ENCODE results near the gene HOXB2. TPM values are rescaled to one million over a fixed set of nuclear protein-coding genes. Genes with fewer than 3 reads are reported as not detected.

The HOXB2 gene
- total and polyA plus RNA-seq, 9 of the 15 experiments (the other 6 are each of a cell fraction or from before 2014, with no cell fraction given) = 2.1 to 97.7 (median 21.2) TPM

GRCh38 chr17:48571024-48571818 is 26.3 kb upstream of the HOXB2 start (continued):
- no peak for TF ChIP-seq ZNF518B (CRISPR knock-in tag; IDR thresholded peaks at IDR 0.05)
- TF ChIP-seq ZFP36 (IDR thresholded peaks at IDR 0.05; ENCODE audit: low read depth, low read length, partially characterized antibody) = no peak
- no peak for TF ChIP-seq FOXA3 (CRISPR knock-in tag; conservative IDR thresholded peaks at IDR 0.05 in 1 of 2, IDR thresholded peaks at IDR 0.05 in 1 of 2)
- TF ChIP-seq CREM (IDR thresholded peaks at IDR 0.05; ENCODE audit: low read depth) = no peak
- no peak for TF ChIP-seq FIP1L1 (IDR thresholded peaks at IDR 0.05; ENCODE audit: low read depth, low read length, poor library complexity, severe bottlenecking)
- no peak for TF ChIP-seq ZNF232 (CRISPR knock-in tag; IDR thresholded peaks at IDR 0.05)
- no peak for TF ChIP-seq ATF7 (IDR thresholded peaks at IDR 0.05)
- no peak for TF ChIP-seq ZNF561 (CRISPR knock-in tag; conservative IDR thresholded peaks at IDR 0.05)
- no peak for TF ChIP-seq MAFK (IDR thresholded peaks at IDR 0.05; ENCODE audit: low read length)
- no peak for TF ChIP-seq HDAC1 (IDR thresholded peaks at IDR 0.05)
- TF ChIP-seq PKNOX1 (IDR thresholded peaks at IDR 0.05) = peak; percentile 51; the same call in 1 of the 2 replicates
- TF ChIP-seq WHSC1 (IDR thresholded peaks at IDR 0.05; ENCODE audit: low read length) = no peak
- no peak for TF ChIP-seq PURB (CRISPR knock-in tag; IDR thresholded peaks at IDR 0.05; ENCODE audit: low read depth)
- TF ChIP-seq ESRRA (IDR thresholded peaks at IDR 0.05; ENCODE audit: borderline replicate concordance, low read depth) = no peak
- TF ChIP-seq PRMT5 (CRISPR knock-in tag; IDR thresholded peaks at IDR 0.05) = no peak
- TF ChIP-seq DMBX1 (CRISPR knock-in tag; IDR thresholded peaks at IDR 0.05; ENCODE audit: borderline replicate concordance) = no peak
- peak; percentile 40; a peak in 2 of 4 replicates for TF ChIP-seq KDM1A (IDR thresholded peaks at IDR 0.05)
- no peak for TF ChIP-seq HMGN3 (IDR thresholded peaks at IDR 0.05; ENCODE audit: borderline replicate concordance, extremely low read depth, insufficient read length, low read depth, low read length)
- TF ChIP-seq PBX2 (CRISPR knock-in tag; IDR thresholded peaks at IDR 0.05; ENCODE audit: low read depth) = no peak
- peak; percentile 85 for TF ChIP-seq PBX2 (tag; conservative IDR thresholded peaks at IDR 0.05; ENCODE audit: low read depth)
- no peak for TF ChIP-seq SRSF9 (IDR thresholded peaks at IDR 0.05; ENCODE audit: borderline replicate concordance, low read depth, low read length)
- no peak for TF ChIP-seq HDAC6 (IDR thresholded peaks at IDR 0.05; ENCODE audit: low read depth, low read length)
